ENCODE data around the gene MARS2. TPM values are rescaled to one million over a fixed set of nuclear protein-coding genes. Genes with fewer than 3 reads are reported as not detected.
"Not testable (repeated sequence)": the region's sequence is repeated elsewhere in the genome, so short reads cannot be mapped to it uniquely, and the experiment has no call there.

The MARS2 gene
- total RNA-seq, 1 donor from 2014 or later = 16.8 TPM

DNA sequence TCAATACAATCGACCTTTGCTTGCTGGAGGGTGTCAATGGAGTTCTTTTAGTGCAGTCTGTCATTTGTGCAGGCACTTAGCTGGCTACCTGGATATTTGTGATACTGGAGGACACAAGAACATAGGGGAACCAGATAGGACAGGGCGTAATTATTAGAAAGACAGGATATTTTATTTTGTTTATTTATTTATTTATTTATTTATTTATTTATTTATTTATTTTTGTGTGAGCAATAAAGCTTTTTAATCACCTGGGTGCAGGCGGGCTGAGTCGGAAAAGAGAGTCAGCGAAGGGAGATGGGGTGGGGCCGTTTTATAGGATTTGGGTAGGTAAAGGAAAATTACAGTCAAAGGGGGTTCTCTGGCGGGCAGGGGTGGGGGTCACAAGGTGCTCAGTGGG lies 4.0 kb downstream of the MARS2 start:
- not testable (repeated sequence) for H3K27ac Mint-ChIP-seq; H3K9me3 Mint-ChIP-seq; H3K4me3 Mint-ChIP-seq (ENCODE audit: low read depth); H3K27me3 Mint-ChIP-seq (ENCODE audit: low read depth); DNase-seq (ENCODE audit: low spot score)
- Mint-ChIP-seq H3K4me1 (ENCODE audit: low read depth) (peaks cover 50% of the 10 kb centered on the region), H3K36me3 (ENCODE audit: low read depth) (peaks cover 45% of the 10 kb centered on the region)
- intact Hi-C loops (cut with micrococcal nuclease) = loop anchor here (5.0 to 10.0 kb wide), 3 partner anchors 277 to 416 kb away; no protein-coding TSS in a partner anchor

DNA sequence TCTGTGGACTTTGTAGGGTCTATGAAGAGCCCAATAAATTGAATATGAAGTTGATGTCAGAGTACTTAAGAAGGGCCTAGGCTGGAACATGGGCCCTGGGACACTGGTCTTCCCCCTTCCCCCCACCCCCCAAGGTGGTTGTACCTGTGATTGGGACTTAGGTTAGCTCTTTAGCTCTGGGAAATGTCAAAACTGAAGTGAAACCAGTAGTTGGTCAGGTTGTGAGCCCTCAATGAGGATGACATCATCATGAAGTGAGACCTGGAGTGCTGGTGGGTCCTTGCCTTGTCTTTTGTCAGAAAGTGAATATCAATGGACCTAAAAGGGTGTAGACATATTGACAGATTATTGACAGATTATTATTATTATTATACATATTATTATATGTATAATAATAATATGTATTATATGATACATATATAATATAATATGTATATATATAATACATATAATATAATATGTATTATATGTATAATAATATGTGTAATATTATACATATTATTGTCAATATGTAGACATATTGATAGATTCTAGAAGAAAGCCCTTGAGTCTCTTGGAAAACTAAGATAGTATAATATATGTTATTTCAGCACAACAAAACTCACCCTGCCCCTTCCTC lies 5.4 kb downstream of the MARS2 start:
- Mint-ChIP-seq H3K4me3 (ENCODE audit: low read depth) (no peak overlapping the region), H3K27me3 (ENCODE audit: low read depth) (no peaks in the 10 kb centered on the region), H3K27ac (no peak overlapping the region), H3K36me3 (ENCODE audit: low read depth) (peaks cover 47% of the 10 kb centered on the region), H3K9me3 (no peaks in the 10 kb centered on the region), H3K4me1 (ENCODE audit: low read depth) (peaks cover 46% of the 10 kb centered on the region)
- intact Hi-C loops (cut with micrococcal nuclease) = no loop called here
- DNase-seq (ENCODE audit: low spot score) = no peak

DNA sequence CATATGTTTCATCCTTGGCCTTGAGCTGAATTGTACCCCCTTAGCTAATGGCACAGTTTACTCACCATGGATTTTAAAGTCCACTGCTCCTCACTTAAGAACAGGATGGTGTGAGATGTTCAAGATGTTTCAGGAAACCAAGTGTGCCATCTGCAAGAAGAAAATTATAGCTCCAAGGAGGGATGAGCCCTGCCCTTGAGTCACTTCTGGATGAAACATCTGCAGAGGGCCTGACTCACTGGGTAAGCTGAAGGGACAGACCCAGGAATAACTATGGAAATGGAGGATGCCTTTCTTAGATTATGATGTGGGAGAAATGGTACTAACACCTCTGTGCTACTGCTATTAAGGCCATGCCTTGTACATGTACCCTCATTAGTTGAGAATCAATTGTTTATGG lies 6.4 kb downstream of the MARS2 start:
- Mint-ChIP-seq H3K27me3 (ENCODE audit: low read depth) (no peaks in the 10 kb centered on the region), H3K36me3 (ENCODE audit: low read depth) (peaks cover 46% of the 10 kb centered on the region), H3K4me1 (ENCODE audit: low read depth) (peaks cover 42% of the 10 kb centered on the region), H3K4me3 (ENCODE audit: low read depth) (no peak overlapping the region), H3K27ac (no peak overlapping the region), H3K9me3 (no peaks in the 10 kb centered on the region)
- no peak for DNase-seq (ENCODE audit: low spot score)
- intact Hi-C loops (cut with micrococcal nuclease) = no loop called here

DNA sequence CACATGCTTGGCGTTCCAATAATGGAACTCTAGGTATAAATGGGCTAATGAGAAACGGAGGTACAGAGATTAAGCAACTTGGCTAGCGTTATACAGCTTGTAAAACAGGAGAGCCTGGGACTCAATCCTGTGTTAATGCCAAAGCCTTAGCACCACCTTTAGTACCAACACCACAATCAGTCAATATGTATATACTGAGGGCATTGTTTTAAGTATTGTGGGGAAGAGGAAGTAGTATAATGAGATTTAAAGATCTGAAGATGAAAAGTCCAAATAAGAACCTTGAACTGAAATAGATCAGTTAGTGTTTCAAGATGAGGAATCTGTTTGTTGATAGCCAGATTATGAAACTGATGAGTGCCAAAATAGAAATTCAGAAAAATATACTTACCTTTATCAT lies 8.1 kb downstream of the MARS2 start:
- Mint-ChIP-seq H3K27me3 (ENCODE audit: low read depth) (no peaks in the 10 kb centered on the region), H3K9me3 (no peaks in the 10 kb centered on the region), H3K4me3 (ENCODE audit: low read depth) (no peak overlapping the region), H3K4me1 (ENCODE audit: low read depth) (peaks cover 34% of the 10 kb centered on the region), H3K36me3 (ENCODE audit: low read depth) (peaks cover 38% of the 10 kb centered on the region), H3K27ac (no peak overlapping the region)
- intact Hi-C loops (cut with micrococcal nuclease) = no loop called here
- no peak for DNase-seq (ENCODE audit: low spot score)

DNA sequence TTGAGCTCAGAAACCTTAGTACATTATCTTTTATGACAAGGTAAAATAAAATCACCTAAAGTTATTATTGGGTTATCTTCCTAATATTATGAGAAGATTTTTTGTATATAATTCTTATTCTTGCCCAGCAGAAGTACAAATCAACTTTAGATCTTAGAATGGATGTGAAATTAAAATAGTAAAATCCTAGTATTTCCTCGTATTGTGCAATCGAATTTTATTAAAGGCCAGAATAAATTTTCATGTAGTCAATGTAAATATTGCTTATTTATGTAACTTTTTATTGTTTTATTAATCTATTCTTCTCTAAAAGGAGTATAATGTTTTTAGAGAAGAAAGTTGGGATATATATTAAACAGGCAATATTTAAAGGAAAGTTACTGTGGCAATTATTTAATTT lies 12.7 kb downstream of the MARS2 start:
- peaks cover 8% of the 10 kb centered on the region for H3K36me3 Mint-ChIP-seq (ENCODE audit: low read depth)
- intact Hi-C loops (cut with micrococcal nuclease) = no loop called here
- no peak overlapping the region for H3K4me3 Mint-ChIP-seq (ENCODE audit: low read depth)
- DNase-seq (ENCODE audit: low spot score) = no peak
- no peaks in the 10 kb centered on the region for H3K9me3 Mint-ChIP-seq
- peaks cover 7% of the 10 kb centered on the region for H3K4me1 Mint-ChIP-seq (ENCODE audit: low read depth)
- H3K27ac Mint-ChIP-seq = no peak overlapping the region
- H3K27me3 Mint-ChIP-seq (ENCODE audit: low read depth) = no peaks in the 10 kb centered on the region

DNA sequence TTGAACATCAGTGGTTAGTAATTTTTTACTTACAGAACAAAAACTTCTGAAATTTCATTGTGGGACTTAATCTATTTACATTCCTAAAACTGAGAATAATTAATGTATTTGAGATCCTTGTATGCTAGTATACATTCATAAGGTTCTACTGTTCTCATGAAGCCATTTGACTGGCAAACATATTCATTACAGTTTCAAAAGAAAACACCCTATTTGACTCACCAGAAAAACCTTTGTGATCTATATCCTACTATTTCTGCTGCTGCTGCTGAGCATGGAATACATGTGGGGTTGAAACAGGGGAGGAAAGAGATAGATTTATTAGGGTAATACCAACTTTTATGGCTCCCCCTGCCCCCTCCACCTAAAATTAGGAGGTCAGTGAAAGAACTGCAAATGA lies 21.8 kb downstream of the MARS2 start:
- Mint-ChIP-seq H3K36me3 (ENCODE audit: low read depth) (no peaks in the 10 kb centered on the region), H3K4me3 (ENCODE audit: low read depth) (no peak overlapping the region), H3K27me3 (ENCODE audit: low read depth) (no peaks in the 10 kb centered on the region), H3K9me3 (no peaks in the 10 kb centered on the region), H3K4me1 (ENCODE audit: low read depth) (no peaks in the 10 kb centered on the region), H3K27ac (no peak overlapping the region)
- intact Hi-C loops (cut with micrococcal nuclease) = no loop called here
- DNase-seq (ENCODE audit: low spot score) = no peak

DNA sequence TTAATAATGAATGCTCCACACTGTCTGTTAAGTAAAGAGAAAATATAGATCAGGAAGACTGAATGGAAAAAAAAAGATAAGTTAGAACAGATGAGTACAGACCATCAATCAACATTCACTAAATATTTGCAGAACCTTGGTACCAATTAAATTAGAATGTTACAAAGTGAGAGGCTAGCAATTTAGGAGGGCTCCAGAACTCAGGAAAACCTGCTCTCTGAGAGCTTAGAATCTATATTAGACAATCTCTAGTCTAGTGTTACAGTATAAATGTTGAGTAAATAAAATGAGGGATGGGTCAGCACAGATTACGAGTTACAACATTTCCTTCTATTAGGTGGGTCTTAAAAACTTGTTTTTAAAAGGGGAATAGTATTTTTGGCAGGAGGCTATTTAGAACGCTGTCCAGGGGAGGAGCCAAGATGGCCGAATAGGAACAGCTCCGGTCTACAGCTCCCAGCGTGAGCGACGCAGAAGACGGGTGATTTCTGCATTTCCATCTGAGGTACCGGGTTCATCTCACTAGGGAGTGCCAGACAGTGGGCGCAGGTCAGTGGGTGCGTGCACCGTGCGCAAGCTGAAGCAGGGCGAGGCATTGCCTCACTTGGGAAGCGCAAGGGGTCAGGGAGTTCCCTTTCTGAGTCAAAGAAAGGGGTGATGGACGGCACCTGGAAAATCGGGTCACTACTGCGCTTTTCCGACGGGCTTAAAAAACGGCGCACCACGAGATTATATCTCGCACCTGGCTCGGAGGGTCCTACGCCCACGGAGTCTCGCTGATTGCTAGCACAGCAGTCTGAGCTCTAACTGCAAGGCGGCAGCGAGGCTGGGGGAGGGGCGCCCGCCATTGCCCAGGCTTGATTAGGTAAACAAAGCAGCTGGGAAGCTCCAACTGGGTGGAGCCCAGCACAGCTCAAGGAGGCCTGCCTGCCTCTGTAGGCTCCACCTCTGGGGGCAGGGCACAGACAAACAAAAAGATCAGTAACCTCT lies 23.7 kb downstream of the MARS2 start:
- H3K27me3 Mint-ChIP-seq (ENCODE audit: low read depth); H3K4me3 Mint-ChIP-seq (ENCODE audit: low read depth); H3K9me3 Mint-ChIP-seq; H3K36me3 Mint-ChIP-seq (ENCODE audit: low read depth); H3K27ac Mint-ChIP-seq; DNase-seq (ENCODE audit: low spot score); intact Hi-C loops (cut with micrococcal nuclease); H3K4me1 Mint-ChIP-seq (ENCODE audit: low read depth): not testable (repeated sequence)

DNA sequence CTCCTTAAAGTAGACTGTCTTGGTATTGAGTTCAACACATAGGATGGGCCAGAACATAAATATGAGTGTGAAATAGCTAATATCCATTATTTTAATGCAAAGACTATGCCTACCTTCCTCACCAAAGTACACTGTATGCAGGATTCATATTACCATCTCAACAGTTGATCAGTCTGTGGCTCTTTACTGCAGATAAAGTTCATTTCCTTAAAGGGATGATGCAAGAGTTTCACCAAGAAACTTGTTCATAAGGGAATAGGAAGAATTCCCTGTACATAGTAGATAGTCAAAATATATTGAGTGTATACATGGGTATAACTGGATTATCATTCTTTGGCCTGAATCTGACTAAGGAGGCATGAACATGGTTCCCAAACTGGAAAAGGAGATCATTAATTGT lies 35.0 kb downstream of the MARS2 start:
- no peaks in the 10 kb centered on the region for H3K9me3 Mint-ChIP-seq
- H3K4me3 Mint-ChIP-seq (ENCODE audit: low read depth) = no peak overlapping the region
- DNase-seq (ENCODE audit: low spot score) = no peak
- no peaks in the 10 kb centered on the region for H3K4me1 Mint-ChIP-seq (ENCODE audit: low read depth)
- no peak overlapping the region for H3K27ac Mint-ChIP-seq
- intact Hi-C loops (cut with micrococcal nuclease) = no loop called here
- peaks cover 15% of the 10 kb centered on the region for H3K27me3 Mint-ChIP-seq (ENCODE audit: low read depth)
- no peaks in the 10 kb centered on the region for H3K36me3 Mint-ChIP-seq (ENCODE audit: low read depth)

Other genes with a start within 250 kb of the MARS2 start
- gene HSPD1, start 205.5 kb upstream of the MARS2 start, total RNA-seq = 749 and 761 TPM in 2 replicates
- gene HSPE1, start 205.0 kb upstream of the MARS2 start, total RNA-seq = 301 and 309 TPM in 2 replicates
- gene MOB4, start 189.3 kb upstream of the MARS2 start, total RNA-seq = 18.1 and 19.5 TPM in 2 replicates
- gene RFTN2, start 29.8 kb upstream of the MARS2 start, total RNA-seq = not detected in 2 replicates
- not detected in 2 replicates for gene BOLL, start 80.0 kb downstream of the MARS2 start, total RNA-seq
- 1.8 and 2.0 TPM in 2 replicates for gene PLCL1, start 99.2 kb downstream of the MARS2 start, total RNA-seq

Data from activated T-helper 2 cell treated with anti-CD3 and anti-CD28 coated beads, Interferon-gamma antibody, Interleukin-2, Interleukin-4, amounts not matched to agents 10 μg/mL and 5 μg/mL and 100 μg/mL, durations not matched to agents 14 hours and 24 hours and 36 hours (primary cell).